Activated naive CD8-positive, alpha-beta T cell treated with anti-CD3 and anti-CD28 coated beads, Interleukin-2, amount 10 ng/mL, durations not matched to agents 7 days and 5 days (primary cell): ENCODE results near the gene PGK1. TPM values are rescaled to one million over a fixed set of nuclear protein-coding genes. Genes with fewer than 3 reads are reported as not detected.
A peak's percentile ranks its signal among the peaks of the same experiment; 100 is the strongest.
"Not testable (repeated sequence)": the region's sequence is repeated elsewhere in the genome, so short reads cannot be mapped to it uniquely, and the experiment has no call there.

ENCODE experiments used
- ATAC-seq: fragments of 150-1000 bp; cut with Tn5 transposase; one replicate; pipeline ENCODE4 v1.10.0; 2021; ENCODE audit warnings: low read depth, moderate library complexity
- POLR2A ChIA-PET: fragments of 350-600 bp; sonication (Branson Sonifier 250); formaldehyde crosslinking; loops from one replicate; lab custom pipeline; 2021; ENCODE audit warnings: antibody characterized with exemption; lab: Charles Lee
- DNase-seq: peaks from one replicate; pipeline ENCODE4 v3.0.0; 2021
- H3K27ac Mint-ChIP-seq: one replicate; pipeline ENCODE4 v1.8.0; 2022; ENCODE audit warnings: mild to moderate bottlenecking, mixed read lengths
- H3K27me3 Mint-ChIP-seq: one replicate; pipeline ENCODE4 v1.8.0; 2022; ENCODE audit warnings: mild to moderate bottlenecking, moderate library complexity, mixed read lengths
- H3K36me3 Mint-ChIP-seq: one replicate; pipeline ENCODE4 v1.8.0; 2021; ENCODE audit warnings: mild to moderate bottlenecking, mixed read lengths
- H3K4me1 Mint-ChIP-seq: one replicate; pipeline ENCODE4 v1.8.0; 2021; ENCODE audit warnings: mixed read lengths
- H3K4me3 Mint-ChIP-seq: one replicate; pipeline ENCODE4 v1.8.0; 2022; ENCODE audit warnings: mild to moderate bottlenecking, moderate library complexity, mixed read lengths
- H3K9me3 Mint-ChIP-seq: one replicate; pipeline ENCODE4 v1.8.0; 2021; ENCODE audit warnings: mixed read lengths
- total RNA-seq, 2 experiments: library from RNA; stranded (reverse); gene quantifications; one replicate each; pipeline ENCODE4 v1.2.3, GENCODE V29; 2021

Gene PGK1
- total RNA-seq, 2 experiments from 2014 or later: 1,159 to 1,213 TPM

DNA sequence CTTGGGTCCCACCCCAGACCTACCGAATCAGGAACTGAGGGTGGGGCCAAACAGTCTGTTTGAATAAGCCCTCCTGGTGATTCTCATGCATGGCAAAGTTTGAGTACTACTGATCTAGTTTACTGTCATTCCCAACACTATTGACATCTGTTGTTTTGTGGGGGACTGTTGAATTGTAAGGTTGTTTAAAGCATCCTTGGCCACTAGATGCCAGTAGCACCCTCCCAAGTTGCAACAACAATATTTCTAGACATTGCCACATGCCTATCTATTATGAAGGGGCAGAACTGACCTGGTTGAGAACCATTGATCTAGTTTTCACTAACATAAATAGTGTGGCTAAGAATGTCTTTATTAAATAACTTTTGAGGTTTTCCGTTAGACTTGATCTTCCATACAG, 20.3 kb downstream of the PGK1 start:
- Mint-ChIP-seq H3K9me3 (no peaks in the 10 kb centered on the region), H3K27me3 (no peaks in the 10 kb centered on the region), H3K27ac (no peak overlapping the region), H3K4me1 (peaks cover 18% of the 10 kb centered on the region), H3K4me3 (no peak overlapping the region), H3K36me3 (peaks cover 24% of the 10 kb centered on the region)
- DNase-seq: no peak
- no peak for ATAC-seq
- POLR2A ChIA-PET: interaction anchor here (1.1 kb wide), 1 partner anchor 13 kb away, joined by 3 read pairs; no protein-coding TSS in a partner anchor

GRCh38 chrX:78125148-78125547, 21.1 kb downstream of the PGK1 start:
- Mint-ChIP-seq H3K27me3 (no peaks in the 10 kb centered on the region), H3K4me3 (no peak overlapping the region), H3K36me3 (peaks cover 19% of the 10 kb centered on the region), H3K9me3 (no peaks in the 10 kb centered on the region), H3K27ac (peak overlapping the region; percentile 51), H3K4me1 (peaks cover 13% of the 10 kb centered on the region)
- ATAC-seq (no peak), DNase-seq (no peak)
- POLR2A ChIA-PET: interaction anchor here (1.2 kb wide), 1 partner anchor 8 kb away, joined by 4 read pairs; no protein-coding TSS in a partner anchor

DNA sequence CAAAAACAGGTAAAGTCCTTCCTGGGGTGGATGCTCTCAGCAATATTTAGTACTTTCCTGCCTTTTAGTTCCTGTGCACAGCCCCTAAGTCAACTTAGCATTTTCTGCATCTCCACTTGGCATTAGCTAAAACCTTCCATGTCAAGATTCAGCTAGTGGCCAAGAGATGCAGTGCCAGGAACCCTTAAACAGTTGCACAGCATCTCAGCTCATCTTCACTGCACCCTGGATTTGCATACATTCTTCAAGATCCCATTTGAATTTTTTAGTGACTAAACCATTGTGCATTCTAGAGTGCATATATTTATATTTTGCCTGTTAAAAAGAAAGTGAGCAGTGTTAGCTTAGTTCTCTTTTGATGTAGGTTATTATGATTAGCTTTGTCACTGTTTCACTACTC, 21.7 kb downstream of the PGK1 start:
- DNase-seq, H3K9me3 Mint-ChIP-seq, ATAC-seq, H3K4me3 Mint-ChIP-seq, H3K27ac Mint-ChIP-seq, H3K27me3 Mint-ChIP-seq: not testable (repeated sequence)
- peaks cover 13% of the 10 kb centered on the region for H3K4me1 Mint-ChIP-seq
- POLR2A ChIA-PET: interaction anchor here (1.2 kb wide), 1 partner anchor 8 kb away, joined by 4 read pairs; no protein-coding TSS in a partner anchor
- H3K36me3 Mint-ChIP-seq: peaks cover 19% of the 10 kb centered on the region

GRCh38 chrX:78129714-78130113, 25.7 kb downstream of the PGK1 start:
- H3K27ac Mint-ChIP-seq: no peak overlapping the region
- no peaks in the 10 kb centered on the region for H3K9me3 Mint-ChIP-seq
- H3K4me3 Mint-ChIP-seq: no peak overlapping the region
- peaks cover 4% of the 10 kb centered on the region for H3K4me1 Mint-ChIP-seq
- no peak for DNase-seq
- ATAC-seq: no peak
- peaks cover 9% of the 10 kb centered on the region for H3K36me3 Mint-ChIP-seq
- POLR2A ChIA-PET: no interaction called here
- no peaks in the 10 kb centered on the region for H3K27me3 Mint-ChIP-seq

DNA sequence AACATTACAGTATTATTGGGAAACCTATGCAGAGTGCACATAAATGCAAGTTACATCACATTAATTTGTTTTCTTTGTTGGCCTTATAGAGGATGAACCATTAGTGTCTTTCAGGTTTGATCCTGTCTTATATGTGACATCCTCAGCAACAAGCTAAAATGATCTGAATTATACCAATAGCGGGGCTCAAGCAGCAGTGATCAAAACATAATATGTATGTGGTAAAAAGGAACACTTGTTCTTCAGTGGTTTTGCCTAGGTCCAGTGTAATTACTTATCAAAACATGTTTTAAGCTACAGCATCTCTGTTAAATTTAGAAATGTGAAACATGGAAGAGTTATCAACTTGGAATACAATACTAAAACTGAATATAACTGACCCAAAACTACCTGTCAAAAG, 26.3 kb downstream of the PGK1 start:
- no peaks in the 10 kb centered on the region for H3K9me3 Mint-ChIP-seq

GRCh38 chrX:78131117-78131516, 27.1 kb downstream of the PGK1 start:
- DNase-seq (no peak), ATAC-seq (no peak)
- Mint-ChIP-seq H3K4me3 (no peak overlapping the region), H3K9me3 (no peaks in the 10 kb centered on the region), H3K4me1 (peaks cover 2% of the 10 kb centered on the region), H3K36me3 (peaks cover 5% of the 10 kb centered on the region), H3K27me3 (no peaks in the 10 kb centered on the region), H3K27ac (no peak overlapping the region)
- POLR2A ChIA-PET: no interaction called here

More for the DNA sequence above, 26.3 kb downstream of the PGK1 start:
- Mint-ChIP-seq H3K27me3 (no peaks in the 10 kb centered on the region), H3K4me3 (no peak overlapping the region), H3K36me3 (peaks cover 8% of the 10 kb centered on the region), H3K4me1 (peaks cover 2% of the 10 kb centered on the region), H3K27ac (no peak overlapping the region)
- no peak for DNase-seq
- ATAC-seq: no peak
- POLR2A ChIA-PET: no interaction called here

DNA sequence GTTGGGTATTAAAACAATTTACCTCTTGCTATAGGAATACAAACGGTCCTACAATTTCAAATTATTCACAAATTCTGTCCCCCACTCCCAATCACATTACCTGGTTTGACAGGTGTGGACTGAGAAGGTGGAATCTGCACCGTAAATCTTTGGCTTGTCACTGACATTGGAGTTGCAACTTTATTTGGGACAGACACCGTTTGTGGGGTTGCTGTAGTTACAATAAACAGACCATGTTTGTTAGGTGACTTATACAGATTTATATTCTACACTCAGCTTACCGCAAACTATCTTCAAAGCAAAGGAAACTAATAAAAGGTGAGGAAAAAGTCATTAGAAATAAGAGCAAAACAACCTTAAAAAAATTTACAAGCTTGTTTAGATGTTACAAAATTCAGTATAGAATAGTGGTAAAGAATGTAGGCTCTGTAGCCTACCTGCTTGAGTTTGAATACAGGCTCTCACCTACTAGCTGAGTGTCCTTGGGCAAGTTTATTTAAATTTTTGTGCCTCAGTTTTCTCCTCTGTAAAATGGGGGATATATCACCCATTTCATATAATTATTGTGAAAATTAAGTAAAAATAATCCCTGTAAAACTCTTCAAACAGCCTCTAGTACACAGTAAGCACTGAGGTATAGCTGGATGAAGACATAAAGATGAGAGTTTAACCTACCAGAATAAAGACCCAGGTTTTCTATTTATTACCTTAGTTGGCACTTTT, 29.4 kb downstream of the PGK1 start:
- POLR2A ChIA-PET: interaction anchor here (1.3 kb wide), 1 partner anchor 8 kb away, joined by 4 read pairs; no protein-coding TSS in a partner anchor
- Mint-ChIP-seq H3K9me3 (no peaks in the 10 kb centered on the region), H3K36me3 (peaks cover 5% of the 10 kb centered on the region), H3K27me3 (no peaks in the 10 kb centered on the region), H3K27ac (no peak overlapping the region), H3K4me3 (no peak overlapping the region), H3K4me1 (peaks cover 2% of the 10 kb centered on the region)
- ATAC-seq (no peak), DNase-seq (no peak)

GRCh38 chrX:78139160-78140123, 35.4 kb downstream of the PGK1 start, which contains the start of gene TAF9B:
Gene TAF9B (minus strand): TSS chrX:78139650. CDS start chrX:78139611, 39 bp downstream.
- DNase-seq (peak; percentile 81), ATAC-seq (peak; percentile 99)
- Mint-ChIP-seq H3K4me3 (peak within 1 kb of the TSS; percentile 91), H3K36me3 (no peaks in the 10 kb centered on the region), H3K9me3 (peaks cover 2% of the 10 kb centered on the region), H3K27ac (peak within 1 kb of the TSS; percentile 93), H3K4me1 (peaks cover 5% of the 10 kb centered on the region), H3K27me3 (no peaks in the 10 kb centered on the region)
- POLR2A ChIA-PET: interaction anchor here (0.6 to 1.3 kb wide), 4 partner anchors 34 to 785 kb away, joined by 3 to 7 read pairs (median 3); no protein-coding TSS in a partner anchor

DNA sequence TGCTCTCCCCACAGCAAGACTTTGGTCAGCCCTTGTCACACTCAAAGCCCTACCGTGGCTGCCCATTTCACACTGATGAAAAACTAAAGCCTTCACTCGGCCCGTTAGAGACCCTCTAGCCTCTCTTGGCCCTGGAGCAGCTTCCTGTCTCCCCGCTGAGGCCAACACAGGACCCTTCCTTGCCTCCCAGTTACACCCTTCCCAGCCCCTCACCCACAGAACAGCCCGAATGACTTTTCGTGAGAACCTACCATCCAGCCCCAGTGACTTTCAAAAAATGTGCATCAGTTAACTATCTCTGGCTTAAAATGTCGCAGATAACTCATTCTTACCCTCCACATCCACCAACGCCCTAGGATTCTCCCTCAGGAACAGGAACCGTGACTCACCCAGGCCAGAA, 36.2 kb downstream of the PGK1 start:
- no peaks in the 10 kb centered on the region for H3K27me3 Mint-ChIP-seq

GRCh38 chrX:78147002-78147540, 43.0 kb downstream of the PGK1 start:
- POLR2A ChIA-PET: not testable (repeated sequence)

More for the DNA sequence above, 36.2 kb downstream of the PGK1 start:
- ATAC-seq (no peak), DNase-seq (no peak)
- H3K4me1 Mint-ChIP-seq: peaks cover 5% of the 10 kb centered on the region
- H3K4me3 Mint-ChIP-seq: peak overlapping the region; percentile 91
- peak overlapping the region; percentile 73 for H3K27ac Mint-ChIP-seq
- peaks cover 2% of the 10 kb centered on the region for H3K9me3 Mint-ChIP-seq
- POLR2A ChIA-PET: no interaction called here
- no peaks in the 10 kb centered on the region for H3K36me3 Mint-ChIP-seq

GRCh38 chrX:78157373-78157772, 53.3 kb downstream of the PGK1 start:
- ATAC-seq, H3K4me3 Mint-ChIP-seq, H3K4me1 Mint-ChIP-seq, H3K9me3 Mint-ChIP-seq, H3K36me3 Mint-ChIP-seq, H3K27me3 Mint-ChIP-seq, POLR2A ChIA-PET, DNase-seq, H3K27ac Mint-ChIP-seq: not testable (repeated sequence)

More at GRCh38 chrX:78147002-78147540, 43.0 kb downstream of the PGK1 start:
- H3K27me3 Mint-ChIP-seq, H3K4me3 Mint-ChIP-seq, DNase-seq, H3K36me3 Mint-ChIP-seq, ATAC-seq, H3K4me1 Mint-ChIP-seq, H3K27ac Mint-ChIP-seq, H3K9me3 Mint-ChIP-seq: not testable (repeated sequence)

DNA sequence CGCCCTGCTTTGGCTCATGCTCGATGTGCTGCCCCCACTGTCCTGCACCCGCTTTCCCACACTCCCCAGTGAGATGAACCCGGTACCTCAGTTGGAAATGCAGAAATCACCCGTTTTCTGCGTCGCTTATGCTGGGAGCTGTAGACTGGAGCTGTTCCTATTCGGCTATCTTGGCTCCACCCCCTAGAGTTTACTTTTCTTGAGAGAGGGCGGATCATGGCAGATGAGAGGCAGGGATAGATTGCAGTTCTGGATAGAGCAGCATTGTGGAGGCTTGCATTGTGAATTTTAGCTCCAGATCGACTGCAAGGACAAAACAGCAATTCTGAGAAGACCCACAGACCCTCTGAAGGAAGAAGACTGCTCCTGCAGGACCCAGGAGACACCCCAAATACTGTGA, 53.8 kb downstream of the PGK1 start:
- H3K27me3 Mint-ChIP-seq, ATAC-seq, H3K4me1 Mint-ChIP-seq, DNase-seq, H3K4me3 Mint-ChIP-seq, H3K36me3 Mint-ChIP-seq, H3K27ac Mint-ChIP-seq, POLR2A ChIA-PET, H3K9me3 Mint-ChIP-seq: not testable (repeated sequence)

DNA sequence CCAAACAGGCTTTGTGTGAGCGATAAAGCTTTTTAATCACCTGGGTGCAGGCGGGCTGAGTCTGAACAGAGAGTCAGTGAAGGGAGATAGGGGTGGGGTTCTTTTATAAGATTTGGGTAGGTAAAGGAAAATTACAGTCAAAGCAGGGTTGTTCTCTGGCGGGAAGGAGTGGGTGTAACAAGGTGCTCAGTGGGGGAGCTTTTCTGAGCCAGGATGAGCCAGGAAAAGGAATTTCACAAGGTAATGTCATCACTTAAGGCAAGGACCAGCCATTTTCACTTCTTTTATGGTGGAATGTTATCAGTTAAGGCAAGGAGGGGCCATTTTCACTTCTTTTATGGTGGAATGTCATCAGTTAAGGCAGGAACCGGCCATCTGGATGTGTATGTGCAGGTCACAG, 56.7 kb downstream of the PGK1 start:
- POLR2A ChIA-PET, H3K27ac Mint-ChIP-seq, H3K27me3 Mint-ChIP-seq, H3K36me3 Mint-ChIP-seq, DNase-seq, ATAC-seq, H3K4me1 Mint-ChIP-seq, H3K9me3 Mint-ChIP-seq, H3K4me3 Mint-ChIP-seq: not testable (repeated sequence)
